CD4-positive, alpha-beta T cell treated with Interleukin-17A for 4 hours (primary cell): ENCODE measurements around the gene NEDD4L.

Source experiments
- DNase-seq: peaks from one replicate; pipeline ENCODE4 v3.0.0-alpha.2; 2020; ENCODE audit warnings: mixed read lengths

The NEDD4L gene

DNA sequence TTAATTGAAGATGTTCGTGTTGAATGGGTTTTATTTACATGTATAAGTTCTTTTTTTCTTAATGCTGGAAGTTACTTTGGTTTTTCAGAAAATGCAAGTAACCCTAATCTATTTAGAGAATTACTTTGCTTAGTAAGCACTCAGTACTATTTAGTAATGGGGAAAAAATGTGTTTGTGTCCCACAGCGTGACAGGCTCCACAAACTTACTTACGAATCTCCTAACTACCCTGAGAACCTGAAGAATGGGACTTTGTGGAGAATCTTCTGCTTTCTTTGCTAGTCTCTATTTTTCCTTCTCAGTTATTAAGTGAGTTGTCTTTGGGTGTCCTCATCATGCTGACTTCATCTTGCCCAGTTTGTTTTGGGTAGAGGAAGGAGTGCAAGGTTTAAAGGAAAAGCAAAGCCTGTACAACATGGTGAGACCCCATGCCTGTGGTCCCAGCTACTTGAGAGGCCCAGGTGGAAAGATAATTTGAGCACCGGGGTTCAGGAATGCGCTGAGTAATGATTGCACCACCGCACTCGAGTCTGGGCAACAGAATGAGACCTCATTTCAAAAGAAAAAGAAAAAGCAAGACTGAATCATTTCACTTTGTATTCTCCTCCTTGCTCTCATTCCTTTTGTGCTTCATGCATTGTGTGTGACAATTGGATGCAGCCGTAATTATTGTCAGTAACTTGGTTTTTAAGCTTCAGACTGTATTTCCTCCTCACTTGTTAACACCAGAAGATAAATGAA, 10.2 kb downstream of the NEDD4L start:
- DNase-seq = no peak

DNA sequence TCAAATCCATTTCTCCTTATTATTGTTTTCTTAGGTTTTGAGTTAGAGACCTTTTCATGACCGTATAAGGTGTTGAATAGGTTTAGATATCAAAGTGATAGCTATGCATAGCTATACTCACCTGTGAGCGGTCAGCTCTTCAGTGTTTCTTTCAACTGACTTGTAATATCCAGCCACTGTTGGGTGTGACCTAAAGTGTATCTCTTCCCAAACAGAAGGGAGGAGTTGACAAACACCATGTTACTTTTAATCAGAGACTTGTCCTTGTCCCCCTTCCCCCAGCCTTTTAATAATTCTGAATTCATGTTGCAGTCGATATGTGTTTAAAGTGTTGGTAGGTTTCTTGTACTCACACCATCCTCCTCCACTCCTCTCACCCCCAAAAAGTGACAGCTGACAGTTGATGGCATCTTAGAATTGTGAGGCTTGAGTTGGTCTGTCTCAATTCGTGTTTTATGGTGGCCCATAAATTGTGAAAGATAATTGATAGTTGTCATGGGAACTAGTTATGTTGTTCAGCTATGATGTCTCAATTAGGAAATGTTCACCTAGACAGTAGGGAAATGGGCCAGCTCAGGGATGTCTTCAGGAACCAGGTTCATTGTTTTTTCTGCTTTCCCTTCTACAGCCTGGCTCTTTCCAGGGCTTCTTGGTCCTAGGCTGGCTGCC, 12.0 kb downstream of the NEDD4L start:
- DNase-seq = no peak

DNA sequence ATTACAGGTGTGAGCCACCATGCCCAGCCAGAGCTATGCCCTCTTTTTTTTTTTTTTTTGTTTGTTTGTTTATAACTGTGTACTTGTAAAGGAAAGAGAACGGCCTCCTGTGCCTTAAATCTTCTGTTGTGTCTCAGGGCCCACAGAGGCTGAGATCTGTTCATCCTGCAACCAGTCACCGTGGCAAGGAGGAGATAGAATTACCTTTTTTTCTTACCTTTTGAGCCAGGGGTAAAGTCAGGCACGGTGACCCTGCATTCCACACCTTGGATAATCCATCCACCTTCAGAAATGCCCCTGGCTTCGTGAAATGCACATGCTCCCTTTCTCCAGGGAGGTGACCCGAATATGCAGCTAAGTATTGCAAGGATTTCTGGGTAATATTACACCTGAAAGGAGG, 12.8 kb downstream of the NEDD4L start:
- DNase-seq = no peak

DNA sequence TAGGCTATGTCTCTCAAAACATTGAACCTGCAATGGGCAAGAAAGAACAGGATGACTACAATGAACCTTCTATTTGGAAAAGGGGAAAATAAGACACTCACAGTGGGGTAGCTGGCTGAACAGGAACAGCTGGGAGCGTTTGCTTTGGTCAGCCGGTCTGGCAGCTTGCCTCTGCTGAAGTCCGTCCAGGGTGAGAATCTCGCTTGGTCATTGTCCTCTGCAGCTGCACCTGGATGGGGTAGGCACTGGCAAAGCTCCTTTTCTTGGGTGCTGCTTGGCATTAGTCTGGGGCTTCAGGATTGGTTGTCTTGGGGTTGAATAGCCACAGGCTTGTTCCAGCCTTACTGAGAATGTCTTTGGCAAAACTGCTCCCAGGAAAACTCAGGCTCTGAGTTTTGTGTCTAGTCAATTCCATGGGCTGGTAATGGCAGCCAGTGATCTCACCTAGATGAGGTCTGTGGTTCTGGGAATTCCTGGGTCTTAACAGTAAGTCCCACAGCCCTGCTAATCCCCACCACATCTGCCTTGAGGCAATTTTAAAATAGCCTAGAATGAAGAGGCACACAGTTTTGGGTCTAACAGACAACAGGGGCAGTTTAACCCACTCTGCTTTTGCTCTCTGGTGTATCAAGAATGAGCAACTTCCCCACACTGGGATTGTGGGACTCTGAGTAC, 13.4 kb downstream of the NEDD4L start:
- no peak for DNase-seq

DNA sequence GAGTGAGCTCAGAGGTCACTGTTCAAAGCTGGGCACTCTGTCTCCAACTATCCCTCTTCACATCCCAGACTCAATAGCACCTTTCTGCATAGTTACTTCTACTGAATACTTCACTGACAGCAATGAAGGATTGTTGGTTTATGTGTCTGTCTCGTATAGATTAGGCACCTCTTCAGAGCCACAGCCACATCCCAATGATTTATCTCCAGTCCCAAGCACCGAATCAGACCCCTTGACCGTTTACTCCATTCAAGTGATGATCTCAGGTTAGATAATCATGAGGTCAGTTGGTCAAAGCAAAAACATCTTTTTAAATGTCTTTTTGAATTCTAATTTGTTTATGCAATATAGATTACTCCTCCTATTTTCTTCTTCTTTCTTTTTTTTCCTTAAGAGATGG, 14.7 kb downstream of the NEDD4L start:
- no peak for DNase-seq

DNA sequence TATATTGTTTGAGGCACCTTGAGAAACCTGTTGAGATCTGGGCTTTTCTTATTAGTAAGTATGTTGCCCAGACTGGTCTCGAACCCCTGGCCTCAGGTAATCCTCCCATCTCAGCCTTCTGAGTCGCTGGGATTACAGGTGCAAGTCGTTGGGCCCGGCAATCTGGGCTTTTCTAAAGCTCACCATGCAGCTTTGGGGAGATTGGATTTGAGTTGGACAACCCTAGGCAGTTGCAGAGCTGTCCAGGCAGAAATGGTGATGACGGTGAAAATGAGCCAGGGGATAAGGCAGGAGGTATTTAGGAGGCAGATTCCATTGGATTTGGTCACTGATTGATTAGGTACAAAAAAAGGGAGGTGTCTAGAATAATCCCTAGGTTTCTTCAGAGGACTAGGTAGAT, 16.2 kb downstream of the NEDD4L start:
- DNase-seq = no peak

DNA sequence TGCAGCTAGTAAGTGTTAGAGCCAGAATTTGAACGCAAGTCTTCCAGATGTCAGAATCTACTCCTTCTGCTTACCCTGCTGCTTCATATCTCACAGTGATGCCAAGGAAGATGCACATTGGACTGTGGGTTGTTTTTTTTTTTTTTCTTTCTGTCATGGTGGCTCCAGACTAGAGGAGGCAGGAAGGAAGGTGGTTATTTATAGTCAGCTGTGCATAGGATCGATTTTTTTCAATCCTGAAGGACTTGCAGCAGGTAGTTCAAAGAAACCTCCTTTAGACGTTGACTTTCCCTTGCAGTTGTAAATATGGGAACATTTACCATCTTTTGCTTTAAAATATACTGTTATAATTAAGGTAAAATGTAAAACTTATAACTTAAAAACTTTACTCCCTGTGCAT, 17.3 kb downstream of the NEDD4L start:
- DNase-seq = no peak

DNA sequence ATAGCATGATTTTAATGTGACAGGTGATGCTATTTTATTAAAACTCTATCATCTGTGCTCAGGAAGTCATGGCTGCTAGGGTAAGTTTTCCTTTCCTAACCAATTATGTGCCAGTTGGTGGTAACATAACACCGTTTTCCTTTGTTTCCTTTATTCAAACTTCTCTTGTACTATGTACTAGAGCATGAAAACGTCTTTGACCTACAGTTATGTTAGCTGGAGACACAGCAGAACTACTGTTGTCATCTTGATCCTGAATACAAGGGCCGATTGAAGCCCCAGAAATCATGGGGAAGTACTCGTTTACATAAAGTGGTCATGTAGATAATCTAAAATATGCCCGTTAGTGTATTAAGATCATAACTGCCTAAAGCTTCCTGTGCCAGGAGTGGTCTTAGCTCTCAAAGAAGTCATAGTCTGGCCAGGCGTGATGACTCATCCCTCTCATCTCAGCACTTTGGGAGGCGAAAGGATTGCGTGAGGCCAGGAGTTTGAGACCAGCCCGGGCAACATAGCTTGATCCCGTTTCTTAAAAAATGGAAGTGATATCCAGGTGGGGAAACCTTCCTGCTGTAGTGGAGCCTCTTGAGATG, 20.5 kb downstream of the NEDD4L start:
- no peak for DNase-seq

DNA sequence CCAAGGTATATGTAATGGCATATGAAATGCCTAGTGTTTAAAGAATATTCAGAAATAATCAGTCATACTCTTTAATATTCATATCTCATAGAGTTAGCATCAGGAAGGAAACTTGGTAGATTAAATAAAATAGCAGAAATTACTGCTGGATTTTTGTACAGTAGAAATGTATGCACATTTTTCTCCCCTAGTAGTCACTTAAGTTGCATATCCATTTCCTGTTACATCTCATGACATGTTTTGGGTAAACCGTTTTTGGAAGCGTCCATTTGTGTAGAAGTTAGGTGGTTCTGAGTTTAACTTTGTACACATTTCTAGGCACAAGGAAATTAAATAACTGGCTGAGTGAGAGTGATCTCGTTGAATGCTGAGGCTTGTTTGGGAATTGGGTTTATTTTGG, 21.9 kb downstream of the NEDD4L start:
- DNase-seq = no peak

DNA sequence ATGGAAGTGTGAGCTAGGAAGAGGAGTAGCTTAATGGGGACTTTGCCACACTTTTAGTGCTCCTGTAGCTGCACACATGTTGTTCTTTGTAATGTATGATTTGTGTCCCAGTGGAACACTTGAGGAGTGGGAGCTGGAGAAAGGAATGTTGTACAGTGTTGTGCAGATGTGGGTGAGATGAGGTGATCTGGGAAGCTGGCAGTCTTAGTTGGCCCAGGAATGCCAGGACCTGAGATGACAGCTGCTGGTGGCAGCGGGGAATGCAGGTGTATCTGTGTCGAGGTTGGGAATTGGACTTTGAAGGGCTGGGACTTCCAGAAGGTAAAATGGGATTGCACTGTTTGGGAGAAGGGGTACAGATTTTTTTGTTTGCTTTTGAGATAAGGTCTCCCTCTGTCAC, 23.6 kb downstream of the NEDD4L start:
- DNase-seq = no peak

DNA sequence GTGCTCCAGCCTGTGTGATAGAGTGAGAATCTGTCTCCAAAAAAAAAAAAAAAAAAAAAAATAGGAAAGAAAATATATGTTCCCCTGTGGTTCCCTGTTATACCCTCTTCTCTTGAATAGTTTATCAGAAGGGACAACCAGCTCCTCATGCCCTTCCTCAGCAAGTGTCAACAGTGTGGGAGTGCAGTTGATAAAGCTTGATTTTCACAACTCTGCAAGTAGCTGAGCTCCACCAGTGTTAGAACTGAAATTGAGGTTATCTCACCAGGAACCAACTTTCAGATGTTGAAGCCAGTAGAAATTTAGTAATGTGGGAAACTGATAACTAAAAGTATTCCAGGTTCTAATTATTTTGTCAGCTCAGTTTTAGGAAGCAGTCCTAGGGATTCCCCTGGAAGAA, 25.1 kb downstream of the NEDD4L start:
- DNase-seq = no peak

DNA sequence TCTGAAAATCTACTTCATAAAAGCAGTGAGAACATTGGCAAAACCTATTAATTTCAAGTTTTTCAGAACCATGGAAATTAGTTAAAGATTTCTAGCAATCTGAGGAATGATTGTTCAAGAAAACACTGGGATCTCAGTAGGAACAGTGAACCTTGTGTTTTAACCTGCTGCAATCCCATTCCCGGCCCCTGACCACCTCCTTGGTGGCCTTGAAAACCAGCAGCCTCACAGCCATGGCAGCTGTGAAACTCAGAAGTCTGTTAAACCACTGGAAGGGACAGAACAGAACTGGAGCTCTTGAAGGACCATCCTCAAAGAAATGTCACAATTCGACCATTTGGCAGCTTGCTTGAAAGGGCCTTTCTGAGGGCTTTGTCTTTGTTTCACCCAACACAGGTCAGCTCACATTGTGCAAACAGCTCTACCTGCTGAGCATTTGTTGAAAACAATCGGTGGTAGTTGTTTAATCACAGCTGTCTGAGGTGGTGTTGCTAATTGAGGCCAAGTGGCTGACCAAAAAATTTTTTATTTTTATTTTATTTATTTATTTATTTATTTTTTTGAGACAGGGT, 25.8 kb downstream of the NEDD4L start:
- no peak for DNase-seq

DNA sequence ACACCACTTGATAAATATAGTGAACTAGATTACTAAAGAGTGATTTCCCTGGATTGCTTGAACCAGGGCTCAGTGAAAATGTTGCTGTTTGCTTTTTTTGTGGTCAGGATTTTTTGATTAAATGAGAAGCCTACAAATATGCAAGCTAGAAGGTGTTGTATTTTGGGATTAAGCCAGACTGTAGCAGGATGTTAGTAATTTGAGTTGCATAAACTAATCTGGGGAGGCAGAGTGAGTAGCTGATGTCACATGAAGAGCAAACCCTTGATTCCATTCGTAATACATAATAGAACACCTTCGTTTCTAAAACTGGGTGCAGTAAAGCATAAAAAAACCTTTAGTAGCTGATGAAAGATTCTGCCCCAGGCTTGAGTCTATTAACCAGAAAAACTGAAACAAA, 32.0 kb downstream of the NEDD4L start:
- DNase-seq = no peak

DNA sequence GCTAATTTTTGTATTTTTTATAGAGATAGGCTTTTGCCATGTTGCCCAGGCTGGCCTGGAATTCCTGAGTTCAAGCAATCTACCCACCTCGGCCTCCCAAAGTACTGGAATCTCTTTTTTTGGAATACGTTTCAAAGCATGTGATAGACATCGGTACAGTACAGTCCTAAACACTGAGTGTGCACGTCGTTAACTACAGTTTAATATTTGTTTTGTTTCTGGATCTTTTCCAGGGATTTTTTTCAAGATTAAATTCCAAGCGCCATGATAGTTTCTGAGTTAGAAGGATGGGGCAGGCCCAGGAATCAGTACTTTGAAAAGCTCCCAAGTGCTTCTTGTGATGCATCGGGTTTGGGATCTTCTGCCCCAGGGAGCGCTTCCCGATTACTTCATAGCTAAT, 33.3 kb downstream of the NEDD4L start:
- no peak for DNase-seq

DNA sequence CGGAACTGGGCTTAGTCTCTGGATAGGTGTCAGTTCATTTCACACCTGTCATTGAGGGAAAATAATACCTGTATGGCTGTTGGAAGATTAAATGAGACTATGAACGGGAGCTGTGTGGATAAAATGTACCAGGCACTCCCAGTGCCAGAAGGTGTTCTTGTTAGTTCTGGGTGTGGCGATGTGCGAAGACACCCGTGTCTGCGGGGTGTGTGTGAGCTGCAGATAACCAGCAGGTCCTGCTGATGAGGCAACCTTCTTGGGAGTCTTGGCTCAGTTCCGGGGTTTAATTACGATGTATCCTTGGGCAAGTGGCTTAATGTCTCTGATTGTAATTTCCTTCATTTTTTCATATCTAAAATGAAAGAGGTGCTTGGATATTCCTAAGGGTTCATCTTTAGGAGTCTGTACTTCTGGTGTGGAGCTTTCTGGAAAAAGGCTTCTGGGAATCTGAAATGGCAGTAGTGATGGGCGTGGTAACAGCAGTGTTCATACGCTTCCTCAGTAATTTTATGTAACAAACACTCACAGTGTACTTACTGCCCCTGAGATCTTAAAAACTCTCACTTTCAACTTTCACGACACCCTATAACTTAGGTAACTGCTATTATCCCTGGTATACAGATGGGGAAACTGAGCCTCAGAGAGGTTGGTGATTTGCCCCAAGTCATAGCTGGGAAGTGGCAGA, 35.0 kb downstream of the NEDD4L start:
- DNase-seq = no peak

DNA sequence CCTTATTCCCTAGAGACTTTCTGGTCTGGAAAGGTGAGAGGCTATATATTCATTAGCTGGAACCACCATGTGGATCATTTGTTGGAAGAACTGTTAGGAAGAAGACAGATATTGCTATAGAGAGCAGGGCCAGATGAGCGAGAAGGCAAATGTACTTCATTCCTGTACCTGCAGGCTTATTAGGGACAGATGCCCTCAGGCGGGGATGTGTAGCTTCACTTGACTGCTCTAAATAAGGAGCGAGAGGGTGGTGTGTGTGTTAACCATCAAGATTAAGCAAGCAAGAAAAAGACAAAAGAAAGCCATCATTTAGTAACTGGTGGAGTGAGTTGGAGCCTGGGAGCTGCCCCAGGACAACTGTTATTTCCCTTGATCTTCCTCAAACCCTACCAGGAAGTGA, 36.4 kb downstream of the NEDD4L start:
- DNase-seq = no peak

DNA sequence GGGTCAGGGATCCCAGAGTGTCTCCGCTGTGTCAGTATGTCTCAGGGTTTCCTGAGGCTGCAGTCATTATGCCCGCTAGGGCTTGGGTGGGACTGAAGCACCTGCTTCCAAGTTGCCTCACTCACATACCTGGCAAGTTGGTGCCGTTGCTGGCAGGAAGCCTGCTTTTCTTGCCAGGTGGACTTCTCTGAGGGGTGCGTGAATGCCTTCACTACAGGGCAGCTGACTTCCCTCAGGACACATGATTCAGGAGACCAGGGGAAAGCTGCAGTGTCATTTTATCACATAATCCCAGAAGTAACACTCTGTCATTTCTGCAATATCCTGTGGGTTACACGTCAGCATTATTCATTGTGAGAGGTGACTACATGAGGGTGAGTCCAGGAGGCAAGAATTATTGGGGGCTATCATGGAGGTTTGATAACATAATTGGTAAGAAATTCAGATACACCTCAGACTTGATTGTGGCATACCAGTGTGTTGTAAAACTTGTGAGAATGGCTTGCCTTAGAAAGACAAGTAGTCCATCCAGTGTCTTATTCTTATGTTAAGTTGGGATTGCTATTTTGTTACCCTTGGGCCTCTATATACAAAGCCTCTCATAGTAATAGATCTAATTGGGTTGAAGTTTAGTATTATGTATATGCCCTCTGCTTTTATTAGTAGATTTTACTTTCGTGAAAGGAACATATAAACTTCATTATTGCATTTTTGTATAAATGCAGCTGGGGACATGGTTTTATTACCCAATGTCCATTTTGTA, 44.1 kb downstream of the NEDD4L start:
- no peak for DNase-seq

DNA sequence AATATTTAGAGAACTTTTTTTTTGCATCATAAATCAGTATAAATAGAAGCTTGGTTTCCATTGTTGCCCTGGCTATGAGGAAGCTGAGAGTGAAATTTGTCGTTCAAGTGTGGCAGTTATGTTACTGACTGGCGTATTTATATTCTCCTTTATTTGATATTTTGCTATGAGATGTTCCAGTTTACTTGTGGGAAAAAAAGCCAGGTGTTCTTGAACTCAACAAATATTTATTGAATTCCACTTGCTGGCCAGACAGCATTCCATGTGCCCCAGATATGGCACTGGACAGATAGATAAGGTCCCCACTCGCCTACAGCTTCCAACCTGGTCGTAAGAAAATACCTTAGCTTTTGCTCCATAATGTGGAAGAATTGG, 44.7 kb downstream of the NEDD4L start:
- DNase-seq = no peak

DNA sequence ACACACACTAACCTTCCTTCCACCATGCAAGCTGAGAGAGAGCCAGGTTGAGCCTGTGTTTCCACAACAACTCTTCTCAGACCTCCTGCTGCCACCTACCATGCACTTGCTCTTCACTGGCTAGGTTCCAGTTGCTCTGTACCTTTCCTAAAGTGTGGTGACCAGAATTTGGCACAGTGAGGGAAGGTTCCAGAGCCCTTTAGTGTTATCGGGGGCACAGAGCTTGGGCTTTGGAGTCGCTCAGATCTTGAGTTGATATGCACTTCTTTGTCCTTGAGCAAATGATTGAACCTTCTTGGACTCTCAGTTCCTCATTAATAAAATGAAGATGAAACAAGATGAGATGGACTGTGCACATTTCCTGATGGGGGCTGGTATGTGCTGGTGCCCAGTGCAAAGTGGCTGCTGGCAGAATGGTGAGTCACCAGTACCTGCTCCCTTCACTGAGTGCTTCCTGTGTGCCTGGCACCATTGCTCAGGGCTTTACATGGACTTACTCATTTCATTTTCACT, 47.1 kb downstream of the NEDD4L start:
- no peak for DNase-seq

DNA sequence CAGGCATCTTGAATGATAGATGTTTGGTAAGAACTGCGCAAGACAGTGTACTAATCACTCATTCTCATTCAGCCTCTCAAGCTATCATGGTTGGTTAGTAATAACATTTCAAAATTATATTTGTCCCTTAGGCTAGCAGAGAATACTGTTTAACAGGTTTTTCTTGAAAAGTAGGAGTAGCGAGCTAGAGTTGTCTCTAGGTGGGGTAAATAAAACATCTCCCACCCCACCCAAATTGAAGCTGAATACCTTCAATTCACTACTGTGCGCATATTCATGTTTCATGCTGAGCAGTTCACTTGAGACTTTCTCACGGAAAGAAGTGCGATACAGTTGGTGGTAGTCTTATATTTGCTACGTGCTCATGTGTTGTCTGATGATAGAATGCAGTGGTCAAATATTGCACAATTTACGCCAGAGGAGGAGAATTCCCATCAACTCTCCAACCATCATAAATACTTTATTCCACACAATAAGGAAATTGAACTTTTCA, 49.3 kb downstream of the NEDD4L start:
- no peak for DNase-seq

DNA sequence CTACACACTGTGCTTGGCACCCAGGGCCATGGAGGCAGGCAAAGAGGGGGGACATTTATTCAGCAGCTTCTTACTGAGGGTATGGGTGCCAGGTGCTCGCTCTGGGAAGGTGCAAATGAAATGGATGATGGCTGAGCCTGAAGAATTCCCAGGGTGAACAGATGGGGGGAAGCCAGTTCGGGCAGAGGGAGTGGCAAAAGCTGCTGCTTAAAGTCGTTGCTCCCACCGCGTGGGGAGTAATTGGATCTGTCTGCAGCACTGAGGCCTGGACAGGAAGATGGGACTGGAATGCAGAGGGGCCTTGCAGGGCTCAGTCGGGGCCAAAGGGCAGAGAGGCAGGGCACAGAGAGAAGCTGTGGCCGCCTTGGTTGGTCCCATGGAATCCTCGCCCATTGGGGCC, 51.2 kb downstream of the NEDD4L start:
- no peak for DNase-seq

DNA sequence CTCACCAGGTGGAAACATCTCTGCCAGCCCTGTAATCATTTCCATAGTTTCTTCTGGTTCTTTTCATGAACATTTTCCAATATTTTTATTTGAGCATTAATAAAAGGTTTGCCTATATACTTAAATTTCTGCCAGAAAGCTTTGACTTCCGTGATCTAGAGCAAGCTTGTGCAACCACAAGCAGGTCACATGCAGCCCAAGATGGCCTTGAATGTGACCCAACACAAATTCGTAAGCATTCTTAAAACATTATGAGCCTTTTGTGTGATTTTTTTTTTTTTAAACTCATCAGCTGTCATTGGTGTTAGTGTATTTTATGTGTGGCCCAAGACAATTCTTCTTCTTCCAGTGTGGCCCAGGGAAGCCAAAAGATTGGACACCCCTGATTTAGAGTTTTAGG, 51.6 kb downstream of the NEDD4L start:
- DNase-seq = no peak
